HG03025 (cell line): Measurements from ENCODE around the gene TGFB1.

Experiments used
- ATAC-seq: cut with Tn5 transposase; IDR thresholded peaks from one replicate; pipeline ENCODE4 v1.9.1; 2021; ENCODE audit warnings: mild to moderate bottlenecking, moderate library complexity; ENCODE audit not compliant: unreplicated experiment, low FRiP score

TGFB1 gene

GRCh38 chr19:41323023-41323422 lies 30.7 kb downstream of the TGFB1 start:
- no peak for ATAC-seq

- ATAC-seq = no peak
Observed at GRCh38 chr19:41322451-41322850, 31.3 kb downstream of the TGFB1 start.

DNA sequence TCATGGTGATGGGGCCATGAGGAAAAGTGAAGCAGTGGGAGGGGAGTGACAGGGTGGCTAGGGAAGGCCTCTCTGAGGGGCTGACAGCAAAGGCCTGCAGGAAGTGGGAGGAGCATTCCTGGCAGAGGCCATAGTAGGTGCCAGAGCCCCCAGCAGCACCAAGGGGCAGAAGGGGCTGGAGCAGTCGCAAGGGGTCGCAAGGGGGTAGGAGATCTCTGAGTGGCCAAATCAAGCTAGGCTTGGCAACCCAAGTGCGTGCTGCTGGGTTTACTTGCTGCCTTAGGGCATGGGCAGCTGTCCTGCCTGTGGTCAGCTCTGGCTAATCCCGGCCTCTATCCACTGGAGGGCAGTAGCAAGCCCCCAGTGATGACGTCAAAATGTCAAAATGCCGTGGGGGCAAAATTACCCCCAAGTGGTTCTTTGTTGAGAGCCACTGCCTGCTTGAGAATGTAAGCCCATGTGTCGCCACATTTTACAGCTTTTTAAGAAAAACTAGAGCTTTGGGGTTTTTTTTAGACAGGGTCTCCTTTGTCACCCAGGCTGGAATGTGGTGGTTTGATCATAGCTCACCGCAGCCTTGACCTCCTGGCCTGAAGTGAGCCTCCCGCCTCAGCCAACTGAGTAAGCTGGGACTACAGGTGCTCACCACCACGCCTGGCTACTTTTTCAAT lies 32.0 kb downstream of the TGFB1 start:
- ATAC-seq = no peak

GRCh38 chr19:41321204-41321599 lies 32.5 kb downstream of the TGFB1 start:
- no peak for ATAC-seq

DNA sequence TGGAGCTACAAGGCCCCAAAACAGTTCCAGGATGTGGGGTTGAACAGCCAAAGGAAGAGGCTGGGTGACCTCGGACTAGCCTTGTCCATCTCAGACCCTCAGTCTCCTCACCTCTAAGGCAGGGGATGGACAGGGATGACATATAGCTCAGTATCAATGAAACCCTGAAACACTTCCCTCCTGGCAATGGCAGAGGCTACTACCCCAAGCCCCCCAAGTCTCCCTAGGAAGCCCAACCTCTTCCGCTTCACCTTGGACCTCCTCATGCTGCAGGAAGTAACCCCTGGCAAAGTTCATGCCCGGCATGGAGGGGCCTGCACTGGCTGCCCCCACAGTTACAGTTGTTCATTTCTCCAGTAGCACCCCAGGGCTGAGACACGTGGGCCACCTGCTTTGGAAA lies 33.2 kb downstream of the TGFB1 start:
- no peak for ATAC-seq

- no peak for ATAC-seq
Observed at GRCh38 chr19:41320185-41320518, 33.6 kb downstream of the TGFB1 start.

GRCh38 chr19:41319500-41320184 lies 34.1 kb downstream of the TGFB1 start:
- ATAC-seq = no peak

- ATAC-seq = no peak
Observed at GRCh38 chr19:41318696-41319499, 34.8 kb downstream of the TGFB1 start.

- no peak for ATAC-seq
Observed at GRCh38 chr19:41316306-41316920, 37.3 kb downstream of the TGFB1 start.

DNA sequence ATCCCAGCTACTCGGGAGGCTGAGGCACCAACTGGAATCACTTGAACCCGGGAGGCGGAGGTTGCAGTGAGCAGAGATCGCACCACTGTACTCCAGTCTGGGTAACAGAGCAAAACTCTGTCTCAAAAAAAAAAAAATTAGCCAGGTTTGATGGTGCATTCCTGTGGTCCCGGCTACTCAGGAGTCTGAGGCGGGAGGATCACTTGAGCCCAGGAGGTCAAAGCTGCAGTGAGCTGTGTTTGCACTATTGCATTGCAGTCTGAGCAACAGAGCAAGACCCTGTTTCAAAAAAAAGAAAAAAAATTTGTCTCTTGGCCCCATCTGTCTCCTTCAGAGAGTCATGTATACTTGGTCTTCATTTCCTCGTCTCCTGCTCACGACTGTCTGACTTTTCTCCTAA lies 42.1 kb downstream of the TGFB1 start:
- no peak for ATAC-seq

DNA sequence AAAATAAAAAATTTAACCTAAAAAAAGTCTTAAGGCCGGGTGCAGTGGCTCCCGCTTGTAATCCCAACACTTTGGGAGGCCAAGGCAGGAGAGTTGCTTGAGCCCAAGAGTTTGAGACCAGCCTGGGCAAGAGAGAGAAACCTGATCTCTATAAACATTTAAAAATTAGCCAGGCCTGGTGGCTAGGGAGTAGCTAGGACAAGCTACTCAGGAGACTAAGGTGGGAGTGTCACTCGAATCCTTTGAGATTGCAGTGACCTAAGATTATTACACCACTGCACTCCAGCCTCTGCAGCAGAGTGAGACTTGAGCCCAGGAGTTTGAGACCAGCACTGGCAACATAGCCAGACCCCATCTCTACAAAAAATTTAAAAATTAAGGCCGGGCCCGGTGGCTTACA lies 42.6 kb downstream of the TGFB1 start:
- no peak for ATAC-seq

DNA sequence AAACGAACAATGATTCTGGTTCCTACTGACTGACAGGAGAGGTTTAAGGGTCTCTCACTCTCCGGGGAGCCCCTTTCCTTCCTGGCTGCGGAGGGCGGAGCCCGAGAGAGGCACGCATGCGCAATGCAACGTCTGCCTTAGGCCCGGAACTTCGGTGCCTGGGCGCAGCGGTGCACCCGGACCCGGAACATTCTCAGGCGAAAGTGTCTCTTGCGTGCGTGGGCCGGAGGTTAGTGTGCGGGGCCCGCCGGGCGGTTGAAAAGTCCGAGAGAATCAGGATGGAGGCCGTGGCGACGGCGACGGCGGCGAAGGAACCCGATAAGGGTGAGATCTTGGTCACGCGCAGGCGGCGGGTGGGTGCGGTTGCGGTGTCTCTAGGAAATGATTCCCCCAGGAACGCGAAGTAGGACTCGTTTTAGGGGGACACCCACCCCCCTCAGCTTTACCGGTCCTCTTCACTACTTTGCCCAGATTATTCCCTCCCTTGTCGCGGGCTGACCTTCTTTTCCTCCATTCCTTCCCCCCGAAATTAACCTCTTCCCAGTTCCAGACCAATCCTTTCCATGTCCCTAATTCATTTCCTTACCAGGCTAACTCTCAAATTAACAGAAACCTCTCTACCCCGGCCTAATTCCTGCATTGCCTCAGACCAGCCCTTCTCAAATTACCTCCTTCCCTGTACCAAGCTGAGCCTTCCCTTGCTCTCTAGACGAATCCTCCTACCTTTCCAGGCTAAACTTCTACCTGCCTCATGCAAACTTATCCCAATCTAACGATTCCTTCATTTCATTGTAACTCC lies 43.5 kb downstream of the TGFB1 start, which contains the start of gene CCDC97:
Gene CCDC97, plus strand, starts transcription at position 140 of the 799 bp plus-strand sequence. Its CDS starts 139 bp downstream, at position 279.
- no peak for ATAC-seq

DNA sequence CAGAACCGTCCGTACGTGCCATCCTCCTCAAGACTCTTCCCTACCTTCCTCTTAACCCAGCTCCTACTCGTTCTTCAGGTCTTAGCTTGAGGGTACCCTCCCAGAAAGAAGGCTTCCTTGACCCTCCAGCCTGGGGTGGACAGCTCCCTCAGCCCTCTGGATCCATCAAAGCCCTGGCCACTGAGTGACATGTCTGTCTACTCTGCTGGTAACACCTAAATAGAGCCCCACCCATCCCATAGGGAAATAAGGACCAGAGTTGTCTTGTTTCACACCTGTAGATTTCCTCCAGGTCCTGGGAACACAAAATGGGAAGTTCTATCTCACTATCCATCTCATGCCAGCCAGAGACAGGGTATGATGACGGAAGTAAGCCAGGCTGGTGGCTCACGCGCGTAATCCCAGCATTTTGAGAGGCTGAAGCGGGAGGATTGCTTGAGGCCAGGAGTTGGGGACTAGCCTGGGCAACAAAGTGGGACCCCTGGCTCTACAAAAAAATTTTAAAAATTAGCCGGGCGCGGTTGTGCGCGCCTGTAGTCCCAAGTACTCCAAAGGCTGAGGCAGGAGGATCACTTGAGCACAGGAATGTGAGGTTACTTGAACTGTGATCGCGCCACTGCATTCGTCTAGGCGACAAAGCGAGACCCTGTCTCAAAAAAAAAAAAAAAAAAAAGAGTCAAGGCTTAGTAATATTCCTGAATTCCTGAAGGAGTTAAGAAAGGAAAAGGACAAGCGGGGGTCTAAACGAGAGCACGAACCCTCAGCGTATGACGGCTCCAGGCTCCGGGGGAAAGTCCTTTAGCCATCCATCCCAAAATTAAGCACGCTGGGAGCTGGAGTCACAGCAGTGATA lies 44.3 kb downstream of the TGFB1 start:
- no peak for ATAC-seq

GRCh38 chr19:41308450-41309179 lies 45.1 kb downstream of the TGFB1 start:
- no peak for ATAC-seq

DNA sequence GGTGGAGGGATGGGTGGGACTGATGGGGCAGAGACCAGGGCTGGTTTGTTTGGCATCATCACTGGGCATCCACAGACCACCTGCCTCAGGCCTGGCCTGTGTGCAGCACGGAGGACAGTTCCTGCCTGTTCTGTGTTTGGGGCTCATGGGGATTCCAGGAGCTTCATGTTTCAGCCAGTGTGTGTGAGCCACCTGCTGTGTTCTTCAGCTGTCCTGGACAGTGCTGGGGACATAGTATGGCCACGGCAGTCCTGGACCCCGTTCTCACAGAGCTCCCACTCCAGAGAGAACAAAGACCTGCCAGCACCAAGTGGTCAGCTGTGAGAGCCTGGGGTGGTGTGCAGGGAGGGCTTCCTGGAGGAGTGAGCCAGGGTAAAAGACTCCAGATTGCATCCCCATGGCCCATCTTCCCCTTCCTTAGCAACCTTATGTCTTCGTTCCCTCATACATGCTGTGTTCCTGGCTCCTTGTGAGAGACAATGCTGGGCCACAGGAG lies 45.7 kb downstream of the TGFB1 start:
- no peak for ATAC-seq

- no peak for ATAC-seq
Observed at GRCh38 chr19:41307090-41307875, 46.4 kb downstream of the TGFB1 start.

DNA sequence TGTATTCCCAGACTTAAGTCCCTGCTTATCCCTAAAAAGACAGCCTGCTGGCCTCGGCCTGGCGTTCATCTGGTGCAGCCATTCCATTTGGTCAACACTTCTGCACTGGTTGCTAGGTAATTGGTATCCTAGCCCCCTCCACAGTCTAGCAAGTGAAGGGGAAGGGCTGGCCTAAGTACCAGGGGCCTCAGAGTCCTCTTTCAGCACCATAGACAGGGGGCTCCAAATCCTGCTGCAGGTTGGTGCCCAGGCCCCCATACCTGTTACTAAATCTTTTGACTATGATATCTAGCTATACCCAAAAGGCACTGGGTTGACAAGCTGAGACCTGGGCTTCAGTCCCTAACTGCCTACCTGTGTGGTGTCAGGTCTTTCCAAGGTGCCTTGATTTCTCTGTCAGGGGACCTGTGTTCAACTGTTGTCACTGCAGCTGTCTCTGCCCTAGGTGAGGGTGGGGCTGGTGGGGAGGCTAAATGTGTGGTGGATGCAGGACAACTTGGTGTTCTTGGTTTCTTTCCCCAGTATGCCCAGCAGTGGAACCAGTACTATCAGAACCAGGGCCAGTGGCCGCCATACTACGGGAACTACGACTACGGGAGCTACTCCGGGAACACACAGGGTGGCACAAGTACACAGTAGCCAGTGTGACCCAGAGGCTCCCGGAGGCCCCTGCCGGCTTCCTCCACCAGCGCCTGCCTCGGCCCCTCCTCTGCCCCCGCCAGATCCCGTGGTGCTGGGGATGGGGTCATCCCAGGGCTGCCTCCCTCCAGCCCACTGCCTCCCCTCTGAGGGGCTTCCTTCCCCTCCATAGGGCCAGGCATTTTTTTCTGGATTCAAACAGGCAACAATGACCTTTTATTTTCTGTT lies 47.6 kb downstream of the TGFB1 start:
- ATAC-seq = no peak
